K562 (cell line): Measurements from ENCODE around the gene PCDHGB1. TPM values are rescaled to one million over a fixed set of nuclear protein-coding genes. Genes with fewer than 3 reads are reported as not detected.

Experiments used
- DACH1 ChIP-seq: fragments of 450-650 bp; IDR thresholded peaks from 2 replicates; pipeline ENCODE4 v1.6.1; 2018; ENCODE audit not compliant: partially characterized antibody
- ERF ChIP-seq: fragments of 450-650 bp; formaldehyde crosslinking; IDR thresholded peaks from 2 replicates; pipeline ENCODE4 v1.4.0; 2020; ENCODE audit warnings: mild to moderate bottlenecking, mixed read lengths
- HDAC2 ChIP-seq: fragments of 450-650 bp; IDR thresholded peaks from 2 replicates; pipeline ENCODE4 v1.6.1; 2016; ENCODE audit warnings: mild to moderate bottlenecking
- ID3 ChIP-seq, 2 experiments: fragments of 250-450 bp in 1 of 2; fragments of 450-650 bp in 1 of 2; sonication (Bioruptor Pico) in 1 of 2; IDR thresholded peaks; 2 replicates each; pipeline versions ENCODE4 v1.6.1 to v1.8.0; 2016 to 2021; ENCODE audit warnings: mild to moderate bottlenecking in 2 of 2, moderate library complexity in 2 of 2, missing compliant biosample characterization in 1 of 2, missing genetic modification characterization in 1 of 2
- NRF1 ChIP-seq, 2 experiments: fragments of 450-650 bp; IDR thresholded peaks in 1 of 2; conservative IDR thresholded peaks in 1 of 2; 2 replicates each; pipeline ENCODE4 v1.6.1; 2014; ENCODE audit warnings: mild to moderate bottlenecking in 2 of 2
- SRSF9 ChIP-seq: fragments of 200-400 bp; formaldehyde crosslinking; IDR thresholded peaks from 2 replicates; pipeline ENCODE4 v1.6.1; 2017; ENCODE audit warnings: low read depth, low read length, borderline replicate concordance
- THAP7 ChIP-seq: fragments of 250-450 bp; sonication (Bioruptor Pico); IDR thresholded peaks from 2 replicates; pipeline ENCODE4 v1.5.0; 2021
- ZBED1 ChIP-seq: IDR thresholded peaks from 2 replicates; pipeline ENCODE4 v1.6.1; 2014
- ZEB2 ChIP-seq: fragments of 450-650 bp; IDR thresholded peaks from 2 replicates; pipeline ENCODE4 v1.6.1; 2016
- ZNF12 ChIP-seq: sonication (generic); formaldehyde crosslinking; IDR thresholded peaks from 2 replicates; pipeline ENCODE4 v1.4.0; 2020; ENCODE audit warnings: mild to moderate bottlenecking, missing genetic modification reagents
- ZNF76 ChIP-seq: fragments of 250-450 bp; sonication (Bioruptor Pico); IDR thresholded peaks from 2 replicates; pipeline ENCODE4 v1.4.0; 2020; ENCODE audit warnings: mild to moderate bottlenecking, moderate library complexity, borderline replicate concordance
- ZSCAN29 ChIP-seq: fragments of 450-650 bp; IDR thresholded peaks from 2 replicates; pipeline ENCODE4 v1.6.1; 2017
- polyA plus RNA-seq, 8 experiments: library from polyadenylated mRNA; depleted of rRNA in 4 of 8; stranded (reverse) in 5 of 8; unstranded in 3 of 8; fragments of >200 nt; fragmentation: Nextera tagmentation in 2 of 8; fragmentation: Illumina TruSeq in 1 of 8; extraction: Ambion mirVana in 2 of 8; extraction: Trizol in 1 of 8; gene quantifications; 2 replicates each; pipeline versions ENCODE4 v1.2.1 to v1.2.3, GENCODE V29; 2011 to 2014; ENCODE audit warnings: inconsistent platforms in 1 of 8, missing spikeins in 1 of 8
- total RNA-seq, 7 experiments: library from RNA; depleted of rRNA in 6 of 7; stranded (reverse); fragments of >200 nt in 6 of 7; fragmentation: Illumina TruSeq in 2 of 7; extraction: Trizol in 2 of 7; gene quantifications; 2 replicates each; pipeline versions ENCODE4 v1.2.1 to v1.2.3, GENCODE V29; 2011 to 2021; ENCODE audit warnings: low replicate concordance in 1 of 7
- TF ChIP-seq, protein P1 (sequence below): sonication (generic); formaldehyde crosslinking; IDR thresholded peaks from 2 replicates; pipeline ENCODE4 v1.8.0; 2022; ENCODE audit warnings: mild to moderate bottlenecking, missing genetic modification reagents
- TF ChIP-seq, protein P2 (sequence below), 2 experiments: fragments of 450-650 bp in 1 of 2; sonication (generic) in 1 of 2; formaldehyde crosslinking in 1 of 2; IDR thresholded peaks in 1 of 2; conservative IDR thresholded peaks in 1 of 2; 2 replicates each; pipeline versions ENCODE4 v1.6.1 to v1.8.1; 2016 to 2023; ENCODE audit warnings: mild to moderate bottlenecking in 2 of 2, moderate library complexity in 2 of 2, inconsistent platforms in 1 of 2, missing genetic modification reagents in 1 of 2
- TF ChIP-seq, protein P3 (sequence below): fragments of 450-650 bp; IDR thresholded peaks from 2 replicates; pipeline ENCODE4 v1.6.1; 2017; ENCODE audit warnings: antibody characterized with exemption, mild to moderate bottlenecking

PCDHGB1 gene
- total and polyA plus RNA-seq, 9 of the 15 experiments (the other 6 are each of a cell fraction or from before 2014, with no cell fraction given), result 0.06 to 0.20 (median 0.07) TPM; not detected in 2

DNA sequence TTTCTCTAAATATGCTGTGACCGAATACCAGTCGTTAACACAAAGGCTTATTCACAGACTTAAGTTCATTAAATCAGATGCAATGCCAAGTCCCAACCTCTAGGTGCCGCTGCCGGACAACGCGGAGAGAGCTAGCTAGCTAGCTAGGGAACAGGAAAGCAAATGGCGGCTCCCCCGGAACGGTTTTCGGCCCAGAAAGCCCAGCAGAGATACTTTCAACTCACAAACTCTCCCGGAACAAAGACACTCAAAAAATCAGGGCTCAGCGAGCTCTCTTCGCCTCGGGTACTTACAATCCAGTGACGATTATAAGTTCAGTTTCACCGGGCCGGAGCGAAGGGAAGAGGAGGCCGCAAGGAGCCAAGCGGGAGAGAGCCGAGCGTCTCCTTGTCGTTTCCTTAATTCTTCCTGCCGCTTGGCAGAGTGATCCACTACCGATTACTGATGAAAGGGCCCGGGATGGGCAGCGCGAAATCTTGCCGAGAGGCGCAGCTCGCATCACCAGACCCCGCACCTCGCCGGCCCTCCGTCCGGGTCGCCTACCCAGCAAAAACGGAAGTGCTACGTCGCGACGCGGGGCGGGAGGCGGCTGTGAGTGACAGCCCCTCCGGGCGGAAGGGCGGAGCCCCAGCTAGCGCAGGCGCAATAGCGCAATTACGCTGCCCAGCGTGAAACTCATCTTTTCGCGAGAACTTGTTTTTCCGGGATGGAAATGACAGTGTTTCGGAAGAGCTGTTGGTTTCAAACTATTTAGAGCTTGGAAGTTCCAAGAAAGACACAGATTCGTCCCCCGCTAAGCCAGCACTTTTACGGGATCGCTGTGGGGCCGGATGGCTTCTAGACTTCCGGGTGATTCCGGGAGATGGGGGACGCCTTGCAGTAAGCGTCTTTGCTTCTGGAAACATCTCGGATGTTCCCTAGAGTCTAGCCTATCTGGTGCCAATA lies 29.4 kb upstream of the PCDHGB1 start, which contains the start of gene TAF7 (continued):
- TF ChIP-seq, protein P1, sequence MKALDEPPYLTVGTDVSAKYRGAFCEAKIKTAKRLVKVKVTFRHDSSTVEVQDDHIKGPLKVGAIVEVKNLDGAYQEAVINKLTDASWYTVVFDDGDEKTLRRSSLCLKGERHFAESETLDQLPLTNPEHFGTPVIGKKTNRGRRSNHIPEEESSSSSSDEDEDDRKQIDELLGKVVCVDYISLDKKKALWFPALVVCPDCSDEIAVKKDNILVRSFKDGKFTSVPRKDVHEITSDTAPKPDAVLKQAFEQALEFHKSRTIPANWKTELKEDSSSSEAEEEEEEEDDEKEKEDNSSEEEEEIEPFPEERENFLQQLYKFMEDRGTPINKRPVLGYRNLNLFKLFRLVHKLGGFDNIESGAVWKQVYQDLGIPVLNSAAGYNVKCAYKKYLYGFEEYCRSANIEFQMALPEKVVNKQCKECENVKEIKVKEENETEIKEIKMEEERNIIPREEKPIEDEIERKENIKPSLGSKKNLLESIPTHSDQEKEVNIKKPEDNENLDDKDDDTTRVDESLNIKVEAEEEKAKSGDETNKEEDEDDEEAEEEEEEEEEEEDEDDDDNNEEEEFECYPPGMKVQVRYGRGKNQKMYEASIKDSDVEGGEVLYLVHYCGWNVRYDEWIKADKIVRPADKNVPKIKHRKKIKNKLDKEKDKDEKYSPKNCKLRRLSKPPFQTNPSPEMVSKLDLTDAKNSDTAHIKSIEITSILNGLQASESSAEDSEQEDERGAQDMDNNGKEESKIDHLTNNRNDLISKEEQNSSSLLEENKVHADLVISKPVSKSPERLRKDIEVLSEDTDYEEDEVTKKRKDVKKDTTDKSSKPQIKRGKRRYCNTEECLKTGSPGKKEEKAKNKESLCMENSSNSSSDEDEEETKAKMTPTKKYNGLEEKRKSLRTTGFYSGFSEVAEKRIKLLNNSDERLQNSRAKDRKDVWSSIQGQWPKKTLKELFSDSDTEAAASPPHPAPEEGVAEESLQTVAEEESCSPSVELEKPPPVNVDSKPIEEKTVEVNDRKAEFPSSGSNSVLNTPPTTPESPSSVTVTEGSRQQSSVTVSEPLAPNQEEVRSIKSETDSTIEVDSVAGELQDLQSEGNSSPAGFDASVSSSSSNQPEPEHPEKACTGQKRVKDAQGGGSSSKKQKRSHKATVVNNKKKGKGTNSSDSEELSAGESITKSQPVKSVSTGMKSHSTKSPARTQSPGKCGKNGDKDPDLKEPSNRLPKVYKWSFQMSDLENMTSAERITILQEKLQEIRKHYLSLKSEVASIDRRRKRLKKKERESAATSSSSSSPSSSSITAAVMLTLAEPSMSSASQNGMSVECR (CRISPR knock-in tag), result peak; percentile 82
- no peak for TF ChIP-seq DACH1
- no peak for TF ChIP-seq THAP7 (CRISPR knock-in tag)
- TF ChIP-seq ZNF76 (CRISPR knock-in tag), result no peak
- no peak for TF ChIP-seq HDAC2
- no peak for TF ChIP-seq ZEB2
- TF ChIP-seq SRSF9, result no peak
- no peak for TF ChIP-seq ZNF12
- TF ChIP-seq ZSCAN29, result no peak
- TF ChIP-seq, protein P2, sequence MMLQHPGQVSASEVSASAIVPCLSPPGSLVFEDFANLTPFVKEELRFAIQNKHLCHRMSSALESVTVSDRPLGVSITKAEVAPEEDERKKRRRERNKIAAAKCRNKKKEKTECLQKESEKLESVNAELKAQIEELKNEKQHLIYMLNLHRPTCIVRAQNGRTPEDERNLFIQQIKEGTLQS (IDR thresholded peaks at IDR 0.05), result no peak
- TF ChIP-seq, protein P2 (CRISPR knock-in tag; conservative IDR thresholded peaks at IDR 0.05), result peak; percentile 79; the same call in 1 of the 2 replicates
- TF ChIP-seq ERF, result 0 out of 2 replicates have a peak, but pooled peaks have one; percentile 25
- TF ChIP-seq, protein P3, sequence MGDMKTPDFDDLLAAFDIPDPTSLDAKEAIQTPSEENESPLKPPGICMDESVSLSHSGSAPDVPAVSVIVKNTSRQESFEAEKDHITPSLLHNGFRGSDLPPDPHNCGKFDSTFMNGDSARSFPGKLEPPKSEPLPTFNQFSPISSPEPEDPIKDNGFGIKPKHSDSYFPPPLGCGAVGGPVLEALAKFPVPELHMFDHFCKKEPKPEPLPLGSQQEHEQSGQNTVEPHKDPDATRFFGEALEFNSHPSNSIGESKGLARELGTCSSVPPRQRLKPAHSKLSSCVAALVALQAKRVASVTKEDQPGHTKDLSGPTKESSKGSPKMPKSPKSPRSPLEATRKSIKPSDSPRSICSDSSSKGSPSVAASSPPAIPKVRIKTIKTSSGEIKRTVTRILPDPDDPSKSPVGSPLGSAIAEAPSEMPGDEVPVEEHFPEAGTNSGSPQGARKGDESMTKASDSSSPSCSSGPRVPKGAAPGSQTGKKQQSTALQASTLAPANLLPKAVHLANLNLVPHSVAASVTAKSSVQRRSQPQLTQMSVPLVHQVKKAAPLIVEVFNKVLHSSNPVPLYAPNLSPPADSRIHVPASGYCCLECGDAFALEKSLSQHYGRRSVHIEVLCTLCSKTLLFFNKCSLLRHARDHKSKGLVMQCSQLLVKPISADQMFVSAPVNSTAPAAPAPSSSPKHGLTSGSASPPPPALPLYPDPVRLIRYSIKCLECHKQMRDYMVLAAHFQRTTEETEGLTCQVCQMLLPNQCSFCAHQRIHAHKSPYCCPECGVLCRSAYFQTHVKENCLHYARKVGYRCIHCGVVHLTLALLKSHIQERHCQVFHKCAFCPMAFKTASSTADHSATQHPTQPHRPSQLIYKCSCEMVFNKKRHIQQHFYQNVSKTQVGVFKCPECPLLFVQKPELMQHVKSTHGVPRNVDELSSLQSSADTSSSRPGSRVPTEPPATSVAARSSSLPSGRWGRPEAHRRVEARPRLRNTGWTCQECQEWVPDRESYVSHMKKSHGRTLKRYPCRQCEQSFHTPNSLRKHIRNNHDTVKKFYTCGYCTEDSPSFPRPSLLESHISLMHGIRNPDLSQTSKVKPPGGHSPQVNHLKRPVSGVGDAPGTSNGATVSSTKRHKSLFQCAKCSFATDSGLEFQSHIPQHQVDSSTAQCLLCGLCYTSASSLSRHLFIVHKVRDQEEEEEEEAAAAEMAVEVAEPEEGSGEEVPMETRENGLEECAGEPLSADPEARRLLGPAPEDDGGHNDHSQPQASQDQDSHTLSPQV, result 0 out of 2 replicates have a peak, but pooled peaks have one; percentile 25
- TF ChIP-seq ZBED1, result peak; percentile 86
- TF ChIP-seq ID3 (CRISPR knock-in tag; IDR thresholded peaks at IDR 0.05), result no peak
- no peak for TF ChIP-seq ID3 (tag; IDR thresholded peaks at IDR 0.05)
- peak; percentile 94 to 95 for TF ChIP-seq NRF1 (conservative IDR thresholded peaks at IDR 0.05 in 1 of 2, IDR thresholded peaks at IDR 0.05 in 1 of 2)
